OCI-LY1 (cell line): ENCODE results near the gene RNF227.

Experiments
- CTCF ChIP-seq: fragments of 200-600 bp; sonication (generic), shearing (Covaris generic); IDR thresholded peaks from 2 replicates; pipeline ENCODE4 v1.5.1; 2017; ENCODE audit warnings: mild to moderate bottlenecking, antibody characterized with exemption, low read length, moderate library complexity, mixed read lengths
- EZH2 ChIP-seq: fragments of 200-600 bp; sonication (generic), shearing (Covaris generic); IDR thresholded peaks from 2 replicates; pipeline ENCODE4 v1.8.0; 2017; ENCODE audit warnings: borderline replicate concordance, mixed run types, mild to moderate bottlenecking, antibody characterized with exemption, low read length, moderate library complexity, mixed read lengths

- TF ChIP-seq CTCF, result no peak
- TF ChIP-seq EZH2, result no peak
Observed at GRCh38 chr17:7947651-7948050, 31.6 kb upstream of the RNF227 start.
